H9 (cell line): ENCODE results near the gene GORASP1. TPM values are rescaled to one million over a fixed set of nuclear protein-coding genes. Genes with fewer than 3 reads are reported as not detected.
A peak's percentile ranks its signal among the peaks of the same experiment; 100 is the strongest.

ENCODE experiments used
- DNase-seq: peaks from one replicate; pipeline ENCODE4 v3.0.0-alpha.2; 2017
- H2AFZ ChIP-seq: one replicate; pipeline ENCODE4 v1.6.1; 2013; ENCODE audit warnings: mild to moderate bottlenecking, low read length, control low read depth, moderate library complexity
- H2AK5ac ChIP-seq: 2 replicates; pipeline ENCODE4 v1.6.1; 2013; ENCODE audit warnings: low read length, control low read depth, mixed read lengths; ENCODE audit not compliant: insufficient read length
- H2BK120ac ChIP-seq: one replicate; pipeline ENCODE4 v1.6.1; 2013; ENCODE audit warnings: low read depth, mild to moderate bottlenecking, low read length, control low read depth, inconsistent platforms; ENCODE audit not compliant: poor library complexity, severe bottlenecking
- H2BK12ac ChIP-seq: 2 replicates; pipeline ENCODE4 v1.6.1; 2013; ENCODE audit warnings: low read length, control low read depth, mixed read lengths, low read depth; ENCODE audit not compliant: insufficient read length
- H2BK15ac ChIP-seq: 2 replicates; pipeline ENCODE4 v1.6.1; 2013; ENCODE audit warnings: low read depth, low read length, control low read depth
- H2BK20ac ChIP-seq: one replicate; pipeline ENCODE4 v1.6.1; 2013; ENCODE audit warnings: low read depth, mild to moderate bottlenecking, low read length, control low read depth, inconsistent platforms; ENCODE audit not compliant: poor library complexity, severe bottlenecking
- H2BK5ac ChIP-seq: 2 replicates; pipeline ENCODE4 v1.6.1; 2013; ENCODE audit warnings: low read length, control low read depth, mixed read lengths; ENCODE audit not compliant: insufficient read length
- H3K14ac ChIP-seq: 2 replicates; pipeline ENCODE4 v1.6.1; 2013; ENCODE audit warnings: low read length, control low read depth; ENCODE audit not compliant: insufficient read depth
- H3K18ac ChIP-seq: 2 replicates; pipeline ENCODE4 v1.6.1; 2013; ENCODE audit warnings: low read depth, mild to moderate bottlenecking, mixed read lengths, low read length, control low read depth; ENCODE audit not compliant: insufficient read length
- H3K23ac ChIP-seq: 2 replicates; pipeline ENCODE4 v1.6.1; 2013; ENCODE audit warnings: low read length, control low read depth, mixed read lengths, low read depth; ENCODE audit not compliant: insufficient read length
- H3K23me2 ChIP-seq: 2 replicates; pipeline ENCODE4 v1.6.1; 2013; ENCODE audit warnings: low read depth, mild to moderate bottlenecking, mixed read lengths, low read length, control low read depth; ENCODE audit not compliant: insufficient read length, poor library complexity, severe bottlenecking
- H3K27ac ChIP-seq: 2 replicates; pipeline ENCODE4 v1.5.1; 2013; ENCODE audit warnings: low read length, control low read depth, mixed read lengths, low read depth; ENCODE audit not compliant: insufficient read length
- H3K27me3 ChIP-seq: 2 replicates; pipeline ENCODE4 v1.6.1; 2013; ENCODE audit warnings: low read length, control low read depth, inconsistent platforms; ENCODE audit not compliant: insufficient read depth
- H3K4ac ChIP-seq: 2 replicates; pipeline ENCODE4 v1.6.1; 2013; ENCODE audit warnings: low read depth, mild to moderate bottlenecking, control low read depth, inconsistent platforms, low read length, moderate library complexity
- H3K4me1 ChIP-seq: 2 replicates; pipeline ENCODE4 v1.6.1; 2013; ENCODE audit warnings: low read length, control low read depth, inconsistent platforms; ENCODE audit not compliant: insufficient read depth
- H3K4me2 ChIP-seq: 2 replicates; pipeline ENCODE4 v1.6.1; 2013; ENCODE audit warnings: low read length, control low read depth, mixed read lengths; ENCODE audit not compliant: insufficient read length, insufficient read depth
- H3K56ac ChIP-seq: 2 replicates; pipeline ENCODE4 v1.6.1; 2013; ENCODE audit warnings: low read depth, mild to moderate bottlenecking, mixed read lengths, low read length, control low read depth; ENCODE audit not compliant: insufficient read length
- H3K79me1 ChIP-seq: 2 replicates; pipeline ENCODE4 v1.6.1; 2013; ENCODE audit warnings: low read depth, mild to moderate bottlenecking, moderate library complexity, low read length, control low read depth, inconsistent platforms; ENCODE audit not compliant: insufficient read depth, poor library complexity, severe bottlenecking
- H3K79me2 ChIP-seq: 2 replicates; pipeline ENCODE4 v1.6.1; 2013; ENCODE audit warnings: low read length, control low read depth, inconsistent platforms; ENCODE audit not compliant: insufficient read depth
- H3K9ac ChIP-seq: 2 replicates; pipeline ENCODE4 v1.6.1; 2013; ENCODE audit warnings: low read length, control low read depth, mixed read lengths; ENCODE audit not compliant: insufficient read length; ENCODE audit errors: extremely low read depth
- H3K9me3 ChIP-seq: one replicate; pipeline ENCODE4 v1.6.1; 2013; ENCODE audit warnings: low read depth, low read length, inconsistent platforms; ENCODE audit not compliant: control insufficient read depth
- H3T11ph ChIP-seq: one replicate; pipeline ENCODE4 v1.6.1; 2013; ENCODE audit warnings: mild to moderate bottlenecking, low read length, control low read depth, inconsistent platforms
- H4K20me1 ChIP-seq: one replicate; pipeline ENCODE4 v1.6.1; 2013; ENCODE audit not compliant: control insufficient read depth, insufficient read length, insufficient read depth
- H4K5ac ChIP-seq: 2 replicates; pipeline ENCODE4 v1.6.1; 2013; ENCODE audit warnings: low read depth, mild to moderate bottlenecking, mixed read lengths, low read length, control low read depth; ENCODE audit not compliant: insufficient read length
- H4K8ac ChIP-seq: replicated peaks from 2 replicates; pipeline ENCODE4 v1.6.1; 2013; ENCODE audit warnings: low read length, control low read depth, mixed read lengths, low read depth; ENCODE audit not compliant: insufficient read length
- H4K91ac ChIP-seq: 2 replicates; pipeline ENCODE4 v1.6.1; 2013; ENCODE audit warnings: low read depth, mild to moderate bottlenecking, moderate library complexity, mixed read lengths, low read length, control low read depth; ENCODE audit not compliant: insufficient read length
- H3K27ac Mint-ChIP-seq, 3 experiments: 2 replicates in 2 of 3; 3 replicates in 1 of 3; pipeline ENCODE4 v1.8.0; 2020 to 2021; ENCODE audit warnings: mixed read lengths in 3 of 3, mild to moderate bottlenecking in 1 of 3, moderate library complexity in 1 of 3
- H3K27me3 Mint-ChIP-seq: 2 replicates; pipeline ENCODE4 v1.8.0; 2021; ENCODE audit warnings: low read depth, mild to moderate bottlenecking, moderate library complexity, mixed read lengths
- H3K36me3 Mint-ChIP-seq, 3 experiments: 2 replicates in 2 of 3; 3 replicates in 1 of 3; pipeline ENCODE4 v1.8.0; 2020 to 2021; ENCODE audit warnings: low read depth in 3 of 3, mixed read lengths in 3 of 3; ENCODE audit not compliant: insufficient read depth in 1 of 3
- H3K4me1 Mint-ChIP-seq, 2 experiments: 2 replicates each; pipeline ENCODE4 v1.8.0; 2020; ENCODE audit warnings: mixed read lengths in 2 of 2
- H3K4me3 Mint-ChIP-seq, 2 experiments: 2 replicates in 1 of 2; 3 replicates in 1 of 2; pipeline ENCODE4 v1.8.0; 2020 to 2021; ENCODE audit warnings: mild to moderate bottlenecking in 2 of 2, mixed read lengths in 2 of 2, moderate library complexity in 1 of 2
- H3K9me3 Mint-ChIP-seq, 2 experiments: 2 replicates in 1 of 2; 3 replicates in 1 of 2; pipeline ENCODE4 v1.8.0; 2020; ENCODE audit warnings: mild to moderate bottlenecking in 2 of 2, mixed read lengths in 2 of 2, moderate library complexity in 1 of 2
- WGBS: extraction: QIAGEN DNeasy Blood & Tissue Kit; methylation state at CpG from one replicate; pipeline ENCODE4 v1.1.7; 2013; ENCODE audit warnings: missing lambda C conversion rate, low lambda C conversion rate, mixed read lengths; ENCODE audit not compliant: insufficient read length; ENCODE audit errors: extremely low coverage; 5-methylcytosine and 5-hydroxymethylcytosine counted together
- total RNA-seq: library from RNA; stranded (reverse); gene quantifications from 2 replicates; pipeline ENCODE4 v1.2.1, GENCODE V29; 2021
- TF ChIP-seq, protein P1 (sequence below): fragments of 200-600 bp; sonication (generic); conservative IDR thresholded peaks from 3 replicates; pipeline ENCODE4 v1.8.0; 2021; ENCODE audit warnings: antibody characterized with exemption, mild to moderate bottlenecking

GORASP1 gene
- total RNA-seq, 1 experiment from 2014 or later = 37.4 TPM

DNA sequence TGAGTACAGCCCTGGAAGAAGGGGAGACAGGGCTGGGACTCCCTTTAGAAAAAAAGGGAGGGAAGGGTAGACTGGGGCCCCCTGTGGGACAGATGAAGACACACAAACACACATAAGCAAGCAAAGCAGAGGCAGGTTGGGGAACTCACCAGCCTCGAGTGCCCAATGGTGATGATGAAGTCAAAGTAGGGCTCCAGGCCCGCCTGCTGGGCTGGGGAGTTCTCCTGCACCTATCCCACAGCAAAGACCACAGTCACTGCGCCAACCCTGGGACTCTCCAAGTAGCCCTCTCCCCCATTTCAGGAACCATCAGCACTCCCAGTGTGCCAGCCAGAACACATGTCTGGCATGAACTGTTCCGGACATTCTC lies 4.1 kb downstream of the GORASP1 start:
- Histone ChIP-seq H3K9me3 (no peaks in the 10 kb centered on the region), H4K8ac (no peak overlapping the region), H3K56ac (no peak overlapping the region), H2BK5ac (no peak overlapping the region), H3K27ac (no peak overlapping the region), H3K27me3 (no peaks in the 10 kb centered on the region), H3K79me1 (no peaks in the 10 kb centered on the region), H2BK20ac (no peak overlapping the region), H4K20me1 (no peaks in the 10 kb centered on the region), H3K4ac (no peak overlapping the region), H3T11ph (no peak overlapping the region), H2BK12ac (no peak overlapping the region), H3K23ac (no peak overlapping the region), H3K9ac (no peak overlapping the region), H2AK5ac (no peak overlapping the region), H3K79me2 (no peaks in the 10 kb centered on the region; the same call in 1 of the 2 replicates), H3K14ac (no peak overlapping the region), H3K4me2 (no peak overlapping the region), H2AFZ (no peak overlapping the region), H2BK120ac (no peak overlapping the region), H3K23me2 (peaks cover 15% of the 10 kb centered on the region), H4K91ac (no peak overlapping the region), H2BK15ac (no peak overlapping the region), H4K5ac (no peak overlapping the region), H3K18ac (no peak overlapping the region), H3K4me1 (no peaks in the 10 kb centered on the region)
- Mint-ChIP-seq H3K27me3 (peaks cover 16% of the 10 kb centered on the region), H3K9me3 (no peaks in the 10 kb centered on the region), H3K36me3 (peaks cover 0 to 6% (median 0%) of the 10 kb centered on the region in 3 experiments; a peak in 4 of 7 replicates), H3K27ac (peak overlapping the region in 1 of 3 experiments; percentile 68; a peak in 1 of 7 replicates), H3K4me1 (peaks cover 16 to 19% of the 10 kb centered on the region in 2 experiments), H3K4me3 (no peak overlapping the region; a peak in 1 of 5 replicates)
- TF ChIP-seq, protein P1, sequence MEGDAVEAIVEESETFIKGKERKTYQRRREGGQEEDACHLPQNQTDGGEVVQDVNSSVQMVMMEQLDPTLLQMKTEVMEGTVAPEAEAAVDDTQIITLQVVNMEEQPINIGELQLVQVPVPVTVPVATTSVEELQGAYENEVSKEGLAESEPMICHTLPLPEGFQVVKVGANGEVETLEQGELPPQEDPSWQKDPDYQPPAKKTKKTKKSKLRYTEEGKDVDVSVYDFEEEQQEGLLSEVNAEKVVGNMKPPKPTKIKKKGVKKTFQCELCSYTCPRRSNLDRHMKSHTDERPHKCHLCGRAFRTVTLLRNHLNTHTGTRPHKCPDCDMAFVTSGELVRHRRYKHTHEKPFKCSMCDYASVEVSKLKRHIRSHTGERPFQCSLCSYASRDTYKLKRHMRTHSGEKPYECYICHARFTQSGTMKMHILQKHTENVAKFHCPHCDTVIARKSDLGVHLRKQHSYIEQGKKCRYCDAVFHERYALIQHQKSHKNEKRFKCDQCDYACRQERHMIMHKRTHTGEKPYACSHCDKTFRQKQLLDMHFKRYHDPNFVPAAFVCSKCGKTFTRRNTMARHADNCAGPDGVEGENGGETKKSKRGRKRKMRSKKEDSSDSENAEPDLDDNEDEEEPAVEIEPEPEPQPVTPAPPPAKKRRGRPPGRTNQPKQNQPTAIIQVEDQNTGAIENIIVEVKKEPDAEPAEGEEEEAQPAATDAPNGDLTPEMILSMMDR = peak; percentile 51
- peak; percentile 46 for DNase-seq
- WGBS = no CpG with 5 or more reads among the region's 4 CpGs
